MCF 10A (cell line): ENCODE results near the gene PARP4. TPM values are rescaled to one million over a fixed set of nuclear protein-coding genes. Genes with fewer than 3 reads are reported as not detected.
"Not testable (repeated sequence)": the region's sequence is repeated elsewhere in the genome, so short reads cannot be mapped to it uniquely, and the experiment has no call there.

Source experiments
- BruUV-seq: library from RNA; stranded (reverse); fragments of 400-500 nt; replicated peaks from 2 replicates; lab custom pipeline; 2021; lab: Mats Ljungman, UMichigan
- CTCF ChIA-PET: fragments of 300-600 bp; sonication (Branson Sonifier 250); formaldehyde crosslinking; extraction: SDS; loops from one replicate; lab custom pipeline; 2021; ENCODE audit warnings: antibody characterized with exemption, inconsistent platforms; lab: Yijun Ruan, JAX
- POLR2A ChIA-PET: fragments of 300-600, 350-650 bp; sonication (Branson Sonifier 250); formaldehyde crosslinking; extraction: SDS; loops from one replicate; lab custom pipeline; 2020; ENCODE audit warnings: antibody characterized with exemption, inconsistent platforms; lab: Yijun Ruan, JAX
- DNase-seq: peaks from one replicate; pipeline ENCODE4 v3.0.0-alpha.2; 2018; ENCODE audit not compliant: unreplicated experiment
- H3K27ac Mint-ChIP-seq: one replicate; pipeline ENCODE4 v1.8.0; 2022; ENCODE audit warnings: mild to moderate bottlenecking, low read depth, mixed read lengths; ENCODE audit not compliant: unreplicated experiment
- H3K27me3 Mint-ChIP-seq: one replicate; pipeline ENCODE4 v1.8.0; 2022; ENCODE audit warnings: mixed read lengths; ENCODE audit not compliant: insufficient read depth, unreplicated experiment
- H3K36me3 Mint-ChIP-seq: one replicate; pipeline ENCODE4 v1.8.0; 2022; ENCODE audit warnings: mild to moderate bottlenecking, moderate library complexity, mixed read lengths; ENCODE audit not compliant: insufficient read depth, unreplicated experiment
- H3K4me1 Mint-ChIP-seq: one replicate; pipeline ENCODE4 v1.8.0; 2022; ENCODE audit warnings: mixed read lengths; ENCODE audit not compliant: insufficient read depth, unreplicated experiment
- H3K4me3 Mint-ChIP-seq: one replicate; pipeline ENCODE4 v1.8.0; 2022; ENCODE audit warnings: mild to moderate bottlenecking, moderate library complexity, mixed read lengths; ENCODE audit not compliant: unreplicated experiment
- H3K9me3 Mint-ChIP-seq: one replicate; pipeline ENCODE4 v1.8.0; 2022; ENCODE audit warnings: mixed read lengths; ENCODE audit not compliant: unreplicated experiment
- CTCF ChIP-seq: fragments of 200-600 bp; IDR thresholded peaks from one replicate; pipeline ENCODE4 v1.8.0; 2022; ENCODE audit warnings: antibody characterized with exemption, mild to moderate bottlenecking; ENCODE audit not compliant: unreplicated experiment
- intact Hi-C: fragments of 100-400 bp; cut with micrococcal nuclease; formaldehyde crosslinking; loops from 2 replicates; pipeline ENCODE4 v1.14.1; 2022
- total RNA-seq: library from RNA; stranded (reverse); gene quantifications from 2 replicates; pipeline ENCODE4 v1.2.3, GENCODE V29; 2022

The PARP4 gene
- total RNA-seq, 1 experiment from 2014 or later = 30.9 TPM

GRCh38 chr13:24407844-24408243 is 104.7 kb downstream of the PARP4 start:
- no peak overlapping the region for H3K27ac Mint-ChIP-seq
- intact Hi-C loops = no loop called here
- CTCF ChIA-PET = interaction anchor here (0.7 kb wide), 1 partner anchor 192 kb away, joined by 3 read pairs; no protein-coding TSS in a partner anchor
- POLR2A ChIA-PET = interaction anchor here (0.6 kb wide), 1 partner anchor 377 kb away, joined by 3 read pairs; no protein-coding TSS in a partner anchor
- no peaks in the 10 kb centered on the region for H3K36me3 Mint-ChIP-seq
- H3K27me3 Mint-ChIP-seq = peaks cover 65% of the 10 kb centered on the region
- no TSS peak for BruUV-seq
- H3K9me3 Mint-ChIP-seq = no peaks in the 10 kb centered on the region
- no peak overlapping the region for H3K4me3 Mint-ChIP-seq
- DNase-seq = no peak
- no peak for TF ChIP-seq CTCF
- no peaks in the 10 kb centered on the region for H3K4me1 Mint-ChIP-seq

- no peak for TF ChIP-seq CTCF
- Mint-ChIP-seq H3K4me3 (no peak overlapping the region), H3K27ac (no peak overlapping the region), H3K36me3 (no peaks in the 10 kb centered on the region), H3K27me3 (peaks cover 63% of the 10 kb centered on the region), H3K4me1 (no peaks in the 10 kb centered on the region), H3K9me3 (no peaks in the 10 kb centered on the region)
- ChIA-PET CTCF (no interaction called here), POLR2A (no interaction called here)
- BruUV-seq = no TSS peak
- intact Hi-C loops = no loop called here
- no peak for DNase-seq
Observed at GRCh38 chr13:24406524-24406923, 106.1 kb downstream of the PARP4 start.

- Mint-ChIP-seq H3K4me3 (no peak overlapping the region), H3K9me3 (peaks cover 8% of the 10 kb centered on the region), H3K27ac (no peak overlapping the region), H3K27me3 (no peaks in the 10 kb centered on the region), H3K36me3 (no peaks in the 10 kb centered on the region), H3K4me1 (no peaks in the 10 kb centered on the region)
- intact Hi-C loops = no loop called here
- TF ChIP-seq CTCF = no peak
- POLR2A ChIA-PET = no interaction called here
- no peak for DNase-seq
- no TSS peak for BruUV-seq
- CTCF ChIA-PET = no interaction called here
Observed at GRCh38 chr13:24396821-24397220, 115.8 kb downstream of the PARP4 start.

GRCh38 chr13:24392972-24393371 is 119.6 kb downstream of the PARP4 start:
- Mint-ChIP-seq H3K36me3 (no peaks in the 10 kb centered on the region), H3K4me3 (no peak overlapping the region), H3K27me3 (peaks cover 14% of the 10 kb centered on the region), H3K9me3 (peaks cover 8% of the 10 kb centered on the region), H3K27ac (no peak overlapping the region), H3K4me1 (no peaks in the 10 kb centered on the region)
- intact Hi-C loops = no loop called here
- no peak for DNase-seq
- CTCF ChIA-PET = no interaction called here
- no peak for TF ChIP-seq CTCF
- BruUV-seq = no TSS peak
- POLR2A ChIA-PET = no interaction called here

GRCh38 chr13:24391771-24392683 is 120.6 kb downstream of the PARP4 start:
- H3K27ac Mint-ChIP-seq, CTCF ChIA-PET, DNase-seq, H3K4me1 Mint-ChIP-seq, H3K4me3 Mint-ChIP-seq, intact Hi-C loops, POLR2A ChIA-PET, H3K36me3 Mint-ChIP-seq, BruUV-seq, H3K9me3 Mint-ChIP-seq: not testable (repeated sequence)
- H3K27me3 Mint-ChIP-seq = peaks cover 19% of the 10 kb centered on the region

GRCh38 chr13:24390795-24391194 is 121.8 kb downstream of the PARP4 start:
- CTCF ChIA-PET, H3K4me3 Mint-ChIP-seq, H3K27ac Mint-ChIP-seq, BruUV-seq, H3K4me1 Mint-ChIP-seq, POLR2A ChIA-PET, intact Hi-C loops, DNase-seq, H3K9me3 Mint-ChIP-seq, H3K36me3 Mint-ChIP-seq: not testable (repeated sequence)
- H3K27me3 Mint-ChIP-seq = peaks cover 19% of the 10 kb centered on the region
